ENCODE measurements around the gene CD300C. TPM values are rescaled to one million over a fixed set of nuclear protein-coding genes. Genes with fewer than 3 reads are reported as not detected.
A peak's percentile ranks its signal among the peaks of the same experiment; 100 is the strongest.
"Not testable (repeated sequence)": the region's sequence is repeated elsewhere in the genome, so short reads cannot be mapped to it uniquely, and the experiment has no call there.

CD300C gene
- total RNA-seq, 2 experiments from 2014 or later: not detected

GRCh38 chr17:74514632-74515334 lies 31.1 kb downstream of the CD300C start:
- peaks cover 10% of the 10 kb centered on the region for H3K36me3 Mint-ChIP-seq (ENCODE audit: low read depth)
- CTCF ChIA-PET: no interaction called here
- intact Hi-C loops (cut with micrococcal nuclease): loop anchor here (2.0 kb wide), 1 partner anchor 48 kb away; the partner anchor contains the start of gene CD300A
- peaks cover 20% of the 10 kb centered on the region for H3K4me1 Mint-ChIP-seq (ENCODE audit: low read depth)
- H3K27me3 Mint-ChIP-seq (ENCODE audit: low read depth): peaks cover 16% of the 10 kb centered on the region
- DNase-seq: no peak
- H3K4me3 Mint-ChIP-seq: peak overlapping the region; percentile 51
- peak overlapping the region; percentile 83 for H3K27ac Mint-ChIP-seq
- peaks cover 18% of the 10 kb centered on the region for H3K9me3 Mint-ChIP-seq

DNA sequence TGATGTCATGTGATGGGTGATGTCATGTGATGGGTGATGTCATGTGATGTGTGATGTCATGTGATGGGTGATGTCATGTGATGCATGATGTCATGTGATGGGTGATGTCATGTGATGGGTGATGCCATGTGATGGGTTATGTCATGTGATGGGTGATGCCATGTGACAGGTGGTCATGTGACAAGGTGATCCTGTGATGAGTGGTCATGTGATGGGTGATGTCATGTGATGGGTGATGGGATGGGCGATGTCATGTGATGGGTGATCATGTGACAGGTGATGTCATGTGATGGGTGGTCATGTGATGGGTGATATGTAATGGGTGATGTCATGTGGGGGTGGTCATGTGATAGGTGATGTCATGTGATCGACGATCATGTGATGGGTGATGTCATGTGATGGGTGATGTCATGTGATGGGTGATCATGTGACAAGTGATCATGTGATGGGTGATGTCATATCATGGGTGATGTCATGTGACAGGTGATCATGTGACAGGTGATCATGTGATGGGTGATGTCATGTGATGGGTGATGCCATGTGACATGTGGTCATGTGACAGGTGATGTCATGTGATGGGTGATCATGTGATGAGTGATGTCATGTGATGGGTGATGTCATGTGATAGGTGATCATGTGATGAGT lies 31.8 kb downstream of the CD300C start:
- H3K27me3 Mint-ChIP-seq (ENCODE audit: low read depth): peaks cover 16% of the 10 kb centered on the region
- peak; percentile 81 for DNase-seq
- CTCF ChIA-PET: no interaction called here
- H3K9me3 Mint-ChIP-seq: peaks cover 18% of the 10 kb centered on the region
- H3K4me1 Mint-ChIP-seq (ENCODE audit: low read depth): peaks cover 20% of the 10 kb centered on the region
- peak overlapping the region; percentile 83 for H3K27ac Mint-ChIP-seq
- peak overlapping the region; percentile 51 for H3K4me3 Mint-ChIP-seq
- intact Hi-C loops (cut with micrococcal nuclease): loop anchor here (2.0 kb wide), 1 partner anchor 47 kb away; the partner anchor contains the start of gene CD300A
- H3K36me3 Mint-ChIP-seq (ENCODE audit: low read depth): peaks cover 10% of the 10 kb centered on the region

DNA sequence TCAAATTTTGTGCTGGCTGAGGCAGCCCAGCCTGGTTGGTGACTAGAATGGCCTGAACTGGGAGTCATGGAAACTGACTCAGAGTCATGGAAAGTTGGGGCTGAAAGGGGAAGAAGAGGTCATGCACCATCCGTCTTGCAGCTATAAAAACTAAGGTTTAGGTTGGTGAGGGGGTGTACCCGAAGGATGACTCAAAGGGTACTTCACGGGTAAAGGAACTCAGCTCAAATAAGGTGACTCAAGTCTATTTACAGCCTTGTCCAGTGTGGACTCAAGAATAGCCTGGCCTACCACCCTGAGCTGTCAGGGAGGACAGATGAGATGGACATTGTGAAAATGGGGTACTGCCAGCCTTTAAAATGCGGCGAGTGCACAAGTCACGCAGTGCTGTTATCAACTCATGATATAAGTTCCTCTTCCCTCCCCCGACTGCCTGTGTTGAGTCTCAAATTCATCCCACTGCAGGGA lies 33.3 kb downstream of the CD300C start:
- intact Hi-C loops (cut with micrococcal nuclease): no loop called here
- DNase-seq: peak; percentile 61
- CTCF ChIA-PET: interaction anchor here (1.0 to 1.7 kb wide), 2 partner anchors 16 to 310 kb away, joined by 3 to 4 read pairs; no protein-coding TSS in a partner anchor
- peaks cover 10% of the 10 kb centered on the region for H3K36me3 Mint-ChIP-seq (ENCODE audit: low read depth)
- H3K27ac Mint-ChIP-seq: no peak overlapping the region
- H3K27me3 Mint-ChIP-seq (ENCODE audit: low read depth): peaks cover 16% of the 10 kb centered on the region
- H3K4me1 Mint-ChIP-seq (ENCODE audit: low read depth): peaks cover 20% of the 10 kb centered on the region
- no peak overlapping the region for H3K4me3 Mint-ChIP-seq
- H3K9me3 Mint-ChIP-seq: peaks cover 12% of the 10 kb centered on the region

DNA sequence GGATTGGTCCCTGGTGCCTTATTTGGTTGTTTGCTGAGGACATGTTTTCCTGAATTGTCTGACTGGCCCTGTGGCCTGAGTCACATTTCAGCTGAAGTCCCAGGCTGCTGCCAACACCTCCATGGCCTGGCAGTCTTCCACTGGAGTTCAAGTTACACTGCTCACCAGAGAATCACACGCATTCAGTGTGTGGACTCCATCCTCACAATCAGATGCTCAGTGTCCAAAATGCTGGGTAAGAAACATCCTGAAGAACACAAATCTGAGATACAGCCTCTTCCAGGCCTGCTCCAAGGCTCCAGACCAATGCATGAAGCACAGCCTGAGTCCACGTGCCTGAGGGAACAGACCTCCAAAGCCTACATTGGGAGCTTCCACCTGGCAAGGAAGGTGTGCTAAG lies 33.9 kb downstream of the CD300C start:
- intact Hi-C loops (cut with micrococcal nuclease): no loop called here
- CTCF ChIA-PET: interaction anchor here (0.9 to 1.7 kb wide), 3 partner anchors 15 to 310 kb away, joined by 3 to 4 read pairs (median 4); partner anchors contain the start of gene CD300LB
- Mint-ChIP-seq H3K27me3 (ENCODE audit: low read depth) (peaks cover 14% of the 10 kb centered on the region), H3K36me3 (ENCODE audit: low read depth) (peaks cover 10% of the 10 kb centered on the region), H3K27ac (no peak overlapping the region), H3K9me3 (peaks cover 12% of the 10 kb centered on the region), H3K4me3 (no peak overlapping the region), H3K4me1 (ENCODE audit: low read depth) (peaks cover 20% of the 10 kb centered on the region)
- no peak for DNase-seq

DNA sequence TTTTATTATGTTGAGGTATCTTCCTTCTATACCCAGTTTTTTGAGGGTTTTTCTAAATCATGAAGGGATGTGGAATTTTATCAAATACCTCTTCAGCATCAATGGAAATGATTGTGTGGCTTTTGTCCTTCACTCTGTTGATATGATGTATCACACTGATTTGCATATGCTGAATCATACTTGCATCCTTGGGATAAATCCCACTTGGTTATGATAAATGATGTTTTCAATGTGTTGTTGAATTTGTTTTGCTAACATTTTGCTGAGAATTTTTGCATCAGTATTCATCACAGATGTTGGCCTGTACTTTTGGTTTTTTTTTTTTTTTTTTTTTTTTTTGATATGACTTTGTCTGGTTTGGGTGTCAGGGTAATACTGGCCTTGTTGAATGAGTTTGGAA lies 37.8 kb downstream of the CD300C start:
- intact Hi-C loops (cut with micrococcal nuclease): no loop called here

GRCh38 chr17:74503949-74504348 lies 42.0 kb downstream of the CD300C start:
- CTCF ChIA-PET; intact Hi-C loops (cut with micrococcal nuclease); H3K27me3 Mint-ChIP-seq (ENCODE audit: low read depth); H3K4me1 Mint-ChIP-seq (ENCODE audit: low read depth); DNase-seq; H3K36me3 Mint-ChIP-seq (ENCODE audit: low read depth); H3K4me3 Mint-ChIP-seq; H3K27ac Mint-ChIP-seq; H3K9me3 Mint-ChIP-seq: not testable (repeated sequence)

More for the DNA sequence above, 37.8 kb downstream of the CD300C start:
- CTCF ChIA-PET: no interaction called here
- Mint-ChIP-seq H3K36me3 (ENCODE audit: low read depth) (no peaks in the 10 kb centered on the region), H3K27me3 (ENCODE audit: low read depth) (peaks cover 2% of the 10 kb centered on the region), H3K4me1 (ENCODE audit: low read depth) (peaks cover 9% of the 10 kb centered on the region), H3K9me3 (no peaks in the 10 kb centered on the region), H3K27ac (no peak overlapping the region), H3K4me3 (no peak overlapping the region)
- no peak for DNase-seq

DNA sequence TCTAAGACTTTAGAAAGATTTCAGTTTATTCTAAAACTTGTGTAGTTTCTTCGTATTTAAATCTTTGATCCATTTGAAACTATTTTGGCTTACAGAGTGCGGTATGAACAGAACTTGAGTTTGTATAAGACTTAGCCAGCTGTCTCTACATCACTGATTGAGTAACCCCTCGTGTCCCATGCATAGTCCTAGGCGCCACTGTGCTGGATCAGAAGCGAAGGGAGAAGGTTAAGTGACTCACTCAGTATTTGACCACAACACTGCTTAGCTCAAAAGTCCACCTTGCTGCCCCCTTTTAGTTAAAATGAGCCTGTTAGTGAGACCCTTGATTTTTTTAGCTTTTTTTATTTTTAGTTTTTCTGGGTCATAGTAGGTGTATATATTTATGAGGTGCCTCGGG lies 43.1 kb downstream of the CD300C start:
- Mint-ChIP-seq H3K27ac (no peak overlapping the region), H3K27me3 (ENCODE audit: low read depth) (no peaks in the 10 kb centered on the region), H3K4me3 (no peak overlapping the region), H3K9me3 (no peaks in the 10 kb centered on the region), H3K36me3 (ENCODE audit: low read depth) (no peaks in the 10 kb centered on the region), H3K4me1 (ENCODE audit: low read depth) (no peaks in the 10 kb centered on the region)
- CTCF ChIA-PET: interaction anchor here (1.0 kb wide), 1 partner anchor 46 kb away, joined by 3 read pairs; no protein-coding TSS in a partner anchor
- no peak for DNase-seq
- intact Hi-C loops (cut with micrococcal nuclease): no loop called here

DNA sequence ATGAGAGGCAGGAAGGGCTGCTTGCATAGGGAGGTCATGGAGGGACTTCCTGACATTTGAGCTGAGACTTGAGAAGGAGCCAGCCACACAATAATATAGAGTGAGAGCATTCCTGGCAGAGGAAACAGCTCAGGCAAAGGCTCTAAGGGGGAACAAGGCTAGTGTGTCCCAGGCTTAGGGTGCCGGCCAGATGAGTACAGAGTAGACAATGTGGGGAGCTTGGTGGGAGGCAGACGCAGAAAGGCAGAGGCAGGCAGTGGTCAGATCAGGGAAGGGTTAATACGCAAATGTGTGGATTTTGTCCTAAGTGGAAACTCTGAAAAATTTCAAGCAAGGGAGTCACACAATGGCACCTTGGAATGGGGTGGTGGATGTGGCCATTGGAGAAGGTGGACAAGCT lies 45.9 kb downstream of the CD300C start:
- intact Hi-C loops (cut with micrococcal nuclease): no loop called here

GRCh38 chr17:74497471-74497870 lies 48.4 kb downstream of the CD300C start:
- CTCF ChIA-PET: interaction anchor here (1.1 to 3.2 kb wide), 3 partner anchors 14 to 129 kb away, joined by 4 to 20 read pairs (median 5); no protein-coding TSS in a partner anchor
- Mint-ChIP-seq H3K4me1 (ENCODE audit: low read depth) (no peaks in the 10 kb centered on the region), H3K36me3 (ENCODE audit: low read depth) (no peaks in the 10 kb centered on the region), H3K27me3 (ENCODE audit: low read depth) (peaks cover 2% of the 10 kb centered on the region), H3K9me3 (no peaks in the 10 kb centered on the region), H3K27ac (no peak overlapping the region), H3K4me3 (no peak overlapping the region)
- intact Hi-C loops (cut with micrococcal nuclease): no loop called here
- DNase-seq: no peak

More for the DNA sequence above, 45.9 kb downstream of the CD300C start:
- H3K27me3 Mint-ChIP-seq (ENCODE audit: low read depth): no peaks in the 10 kb centered on the region
- no peak overlapping the region for H3K4me3 Mint-ChIP-seq
- DNase-seq: no peak
- H3K9me3 Mint-ChIP-seq: no peaks in the 10 kb centered on the region
- no peaks in the 10 kb centered on the region for H3K4me1 Mint-ChIP-seq (ENCODE audit: low read depth)
- CTCF ChIA-PET: interaction anchor here (1.2 kb wide), 1 partner anchor 121 kb away, joined by 4 read pairs; no protein-coding TSS in a partner anchor
- H3K36me3 Mint-ChIP-seq (ENCODE audit: low read depth): no peaks in the 10 kb centered on the region
- H3K27ac Mint-ChIP-seq: no peak overlapping the region

GRCh38 chr17:74493331-74493833 lies 52.5 kb downstream of the CD300C start:
- CTCF ChIA-PET: interaction anchor here (0.6 to 2.6 kb wide), 8 partner anchors 14 to 178 kb away, joined by 3 to 16 read pairs (median 4); no protein-coding TSS in a partner anchor

DNA sequence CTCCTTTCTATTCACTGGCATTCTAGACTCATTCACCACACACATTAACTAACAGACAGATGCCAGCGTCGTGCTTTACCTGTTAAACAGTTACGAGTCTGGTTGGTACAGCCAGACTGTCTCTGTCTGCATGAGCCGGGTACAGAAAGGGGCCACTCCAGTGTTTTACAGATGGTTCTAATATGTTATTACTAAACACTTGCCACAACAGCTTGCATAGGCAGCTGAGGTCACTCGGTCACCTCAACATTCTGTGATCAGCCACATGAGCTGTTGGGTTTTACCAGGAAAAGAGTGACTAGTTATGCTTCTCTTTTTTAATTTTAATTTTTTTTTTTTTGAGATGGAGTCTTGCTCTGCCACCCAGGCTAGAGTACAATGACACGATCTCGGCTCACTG lies 54.3 kb downstream of the CD300C start:
- Mint-ChIP-seq H3K4me1 (ENCODE audit: low read depth) (no peaks in the 10 kb centered on the region), H3K27ac (no peak overlapping the region), H3K9me3 (no peaks in the 10 kb centered on the region), H3K27me3 (ENCODE audit: low read depth) (peaks cover 2% of the 10 kb centered on the region), H3K4me3 (no peak overlapping the region), H3K36me3 (ENCODE audit: low read depth) (no peaks in the 10 kb centered on the region)
- DNase-seq: no peak
- intact Hi-C loops (cut with micrococcal nuclease): loop anchor here (5.0 kb wide), 1 partner anchor 111 kb away; no protein-coding TSS in a partner anchor
- CTCF ChIA-PET: interaction anchor here (0.7 to 2.0 kb wide), 7 partner anchors 16 to 163 kb away, joined by 3 to 10 read pairs (median 4); no protein-coding TSS in a partner anchor

More at GRCh38 chr17:74493331-74493833, 52.5 kb downstream of the CD300C start:
- peaks cover 2% of the 10 kb centered on the region for H3K27me3 Mint-ChIP-seq (ENCODE audit: low read depth)
- no peaks in the 10 kb centered on the region for H3K36me3 Mint-ChIP-seq (ENCODE audit: low read depth)
- intact Hi-C loops (cut with micrococcal nuclease): loop anchor here (1.0 to 5.0 kb wide), 4 partner anchors 36 to 125 kb away; no protein-coding TSS in a partner anchor
- no peaks in the 10 kb centered on the region for H3K4me1 Mint-ChIP-seq (ENCODE audit: low read depth)
- peak; percentile 79 for DNase-seq
- no peak overlapping the region for H3K27ac Mint-ChIP-seq
- no peak overlapping the region for H3K4me3 Mint-ChIP-seq
- no peaks in the 10 kb centered on the region for H3K9me3 Mint-ChIP-seq
